Prostate gland (tissue), 2 donors: ENCODE measurements around the gene TTC34.

Experiments used
- POLR2AphosphoS5 ChIP-seq: sonication (generic); formaldehyde crosslinking; IDR thresholded peaks from one replicate; pipeline ENCODE4 v1.6.1; 2017; ENCODE audit warnings: antibody characterized with exemption
- TF ChIP-seq, protein P1 (sequence below), 4 experiments: fragments of 200-600 bp in 2 of 4; fragments of 450-650 bp in 2 of 4; sonication (generic) in 2 of 4; IDR thresholded peaks; 1 replicate in 3 of 4; 2 replicates in 1 of 4; pipeline ENCODE4 v1.5.1; 2016 to 2019; ENCODE audit warnings: antibody characterized with exemption in 4 of 4, mild to moderate bottlenecking in 2 of 4, moderate library complexity in 2 of 4

GRCh38 chr1:2814511-2815075 lies 13.1 kb upstream of the TTC34 start:
- TF ChIP-seq, protein P1, sequence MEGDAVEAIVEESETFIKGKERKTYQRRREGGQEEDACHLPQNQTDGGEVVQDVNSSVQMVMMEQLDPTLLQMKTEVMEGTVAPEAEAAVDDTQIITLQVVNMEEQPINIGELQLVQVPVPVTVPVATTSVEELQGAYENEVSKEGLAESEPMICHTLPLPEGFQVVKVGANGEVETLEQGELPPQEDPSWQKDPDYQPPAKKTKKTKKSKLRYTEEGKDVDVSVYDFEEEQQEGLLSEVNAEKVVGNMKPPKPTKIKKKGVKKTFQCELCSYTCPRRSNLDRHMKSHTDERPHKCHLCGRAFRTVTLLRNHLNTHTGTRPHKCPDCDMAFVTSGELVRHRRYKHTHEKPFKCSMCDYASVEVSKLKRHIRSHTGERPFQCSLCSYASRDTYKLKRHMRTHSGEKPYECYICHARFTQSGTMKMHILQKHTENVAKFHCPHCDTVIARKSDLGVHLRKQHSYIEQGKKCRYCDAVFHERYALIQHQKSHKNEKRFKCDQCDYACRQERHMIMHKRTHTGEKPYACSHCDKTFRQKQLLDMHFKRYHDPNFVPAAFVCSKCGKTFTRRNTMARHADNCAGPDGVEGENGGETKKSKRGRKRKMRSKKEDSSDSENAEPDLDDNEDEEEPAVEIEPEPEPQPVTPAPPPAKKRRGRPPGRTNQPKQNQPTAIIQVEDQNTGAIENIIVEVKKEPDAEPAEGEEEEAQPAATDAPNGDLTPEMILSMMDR (IDR thresholded peaks at IDR 0.05), result no peak
- TF ChIP-seq POLR2AphosphoS5, result no peak
